Activated T-helper 1 cell treated with anti-CD3 and anti-CD28 coated beads, Interleukin-2, amount 50 U/mL, for 16 hours (primary cell): ENCODE measurements around the gene IL21R.

Experiments
- DNase-seq, 2 donors: peaks; one replicate each; pipeline ENCODE4 v3.0.0-alpha.2; 2020; ENCODE audit warnings: low read depth in 1 of 2, low spot score in 1 of 2

IL21R gene

GRCh38 chr16:27462200-27462845 is 60.3 kb downstream of the IL21R start:
- no peak for DNase-seq

- DNase-seq = no peak
Observed at GRCh38 chr16:27462846-27463682, 61.1 kb downstream of the IL21R start.

- no peak for DNase-seq
Observed at GRCh38 chr16:27463741-27464591, 62.0 kb downstream of the IL21R start.

GRCh38 chr16:27464626-27465482 is 62.9 kb downstream of the IL21R start:
- DNase-seq = no peak

GRCh38 chr16:27465483-27465879 is 63.5 kb downstream of the IL21R start:
- DNase-seq = no peak

GRCh38 chr16:27468941-27469531 is 67.1 kb downstream of the IL21R start:
- no peak for DNase-seq

GRCh38 chr16:27470567-27471431 is 68.8 kb downstream of the IL21R start:
- DNase-seq = no peak

- DNase-seq = no peak
Observed at GRCh38 chr16:27471661-27472060, 69.7 kb downstream of the IL21R start.

- DNase-seq = no peak
Observed at GRCh38 chr16:27472091-27473020, 70.4 kb downstream of the IL21R start.

GRCh38 chr16:27473101-27473900 is 71.3 kb downstream of the IL21R start:
- DNase-seq = no peak

GRCh38 chr16:27474041-27474440 is 72.1 kb downstream of the IL21R start:
- DNase-seq = no peak

GRCh38 chr16:27474921-27475320 is 72.9 kb downstream of the IL21R start:
- DNase-seq = no peak

GRCh38 chr16:27475561-27475960 is 73.6 kb downstream of the IL21R start:
- DNase-seq = no peak

- DNase-seq = no peak
Observed at GRCh38 chr16:27476240-27476639, 74.3 kb downstream of the IL21R start.

GRCh38 chr16:27480761-27481160 is 78.8 kb downstream of the IL21R start:
- no peak for DNase-seq

- DNase-seq = no peak
Observed at GRCh38 chr16:27481282-27481934, 79.4 kb downstream of the IL21R start.
